Measurements from ENCODE around the gene COX5A.
A peak's percentile ranks its signal among the peaks of the same experiment; 100 is the strongest.

Gene COX5A

GRCh38 chr15:74955796-74956647 lies 18.1 kb upstream of the COX5A start:
- H3K4me3 ChIP-seq (ENCODE audit: low read depth in 1 of 2, low read length in 1 of 2) = peak overlapping the region; percentile 62 to 78
- no peaks in the 10 kb centered on the region for H3K9me3 ChIP-seq
- peaks cover 71% of the 10 kb centered on the region for H3K27me3 ChIP-seq
- H3K4me1 ChIP-seq (ENCODE audit: control insufficient read depth in 1 of 2, insufficient read depth in 1 of 2, low read depth in 1 of 2, low read length in 1 of 2) = peaks cover 23 to 38% of the 10 kb centered on the region in 2 experiments
- no peaks in the 10 kb centered on the region for H3K36me3 ChIP-seq
- peak overlapping the region; percentile 39 for H3K27ac ChIP-seq
- TF ChIP-seq CTCF (IDR thresholded peaks at IDR 0.05) = no peak

- peaks cover 23 to 38% of the 10 kb centered on the region in 2 experiments for H3K4me1 ChIP-seq (ENCODE audit: control insufficient read depth in 1 of 2, insufficient read depth in 1 of 2, low read depth in 1 of 2, low read length in 1 of 2)
- no peaks in the 10 kb centered on the region for H3K9me3 ChIP-seq
- no peaks in the 10 kb centered on the region for H3K36me3 ChIP-seq
- peaks cover 61% of the 10 kb centered on the region for H3K27me3 ChIP-seq
- no peak overlapping the region for H3K27ac ChIP-seq
- H3K4me3 ChIP-seq (ENCODE audit: low read depth in 1 of 2, low read length in 1 of 2) = no peak overlapping the region
- no peak for TF ChIP-seq CTCF (IDR thresholded peaks at IDR 0.05)
Measured at GRCh38 chr15:74955017-74955416, 17.1 kb upstream of the COX5A start.

- no peak for TF ChIP-seq CTCF (IDR thresholded peaks at IDR 0.05)
- Histone ChIP-seq H3K4me3 (ENCODE audit: low read depth in 1 of 2, low read length in 1 of 2) (no peak overlapping the region), H3K27me3 (peaks cover 56% of the 10 kb centered on the region), H3K27ac (no peak overlapping the region), H3K9me3 (no peaks in the 10 kb centered on the region), H3K4me1 (ENCODE audit: control insufficient read depth in 1 of 2, insufficient read depth in 1 of 2, low read depth in 1 of 2, low read length in 1 of 2) (peaks cover 23 to 38% of the 10 kb centered on the region in 2 experiments), H3K36me3 (no peaks in the 10 kb centered on the region)
Measured at GRCh38 chr15:74954515-74954914, 16.6 kb upstream of the COX5A start.

DNA sequence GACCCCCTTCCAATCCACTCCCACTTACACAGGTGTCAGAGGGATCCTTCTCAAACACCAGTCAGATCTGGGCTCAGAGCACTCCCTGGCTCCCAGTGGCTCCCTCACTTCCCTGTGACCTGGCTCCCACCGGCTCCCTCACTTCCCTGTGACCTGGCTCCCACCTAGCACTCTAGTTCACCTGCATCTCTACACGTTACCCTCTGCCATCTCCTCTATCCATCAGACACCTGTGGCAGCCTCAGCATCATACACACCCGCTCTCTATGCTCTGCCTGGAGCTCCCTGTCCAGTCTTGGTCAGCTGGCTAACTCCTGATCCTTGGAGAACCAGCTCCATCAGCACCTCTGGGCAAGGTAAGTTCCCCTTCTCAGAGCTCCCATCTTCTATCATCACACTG lies 13.1 kb upstream of the COX5A start:
- Histone ChIP-seq H3K4me1 (ENCODE audit: control insufficient read depth in 1 of 2, insufficient read depth in 1 of 2, low read depth in 1 of 2, low read length in 1 of 2) (peaks cover 6% of the 10 kb centered on the region in 2 experiments), H3K36me3 (no peaks in the 10 kb centered on the region), H3K4me3 (ENCODE audit: low read depth in 1 of 2, low read length in 1 of 2) (no peak overlapping the region), H3K27ac (no peak overlapping the region), H3K27me3 (peaks cover 21% of the 10 kb centered on the region), H3K9me3 (no peaks in the 10 kb centered on the region)
- TF ChIP-seq CTCF (IDR thresholded peaks at IDR 0.05) = no peak

- Histone ChIP-seq H3K4me3 (ENCODE audit: low read depth in 1 of 2, low read length in 1 of 2) (no peak overlapping the region), H3K27ac (no peak overlapping the region), H3K4me1 (ENCODE audit: control insufficient read depth in 1 of 2, insufficient read depth in 1 of 2, low read depth in 1 of 2, low read length in 1 of 2) (no peaks in the 10 kb centered on the region), H3K9me3 (no peaks in the 10 kb centered on the region), H3K27me3 (peaks cover 14% of the 10 kb centered on the region), H3K36me3 (no peaks in the 10 kb centered on the region)
- peak; percentile 97 for TF ChIP-seq CTCF (IDR thresholded peaks at IDR 0.05)
Measured at GRCh38 chr15:74950078-74950908, 12.4 kb upstream of the COX5A start.

Measured in neutrophil (primary cell).